ENCODE results near the gene PPIP5K1.
A peak's percentile ranks its signal among the peaks of the same experiment; 100 is the strongest.

- peak in 1 of 2 donors; percentile 62 for TF ChIP-seq POLR2A (IDR thresholded peaks at IDR 0.05)
- TF ChIP-seq, protein P1, sequence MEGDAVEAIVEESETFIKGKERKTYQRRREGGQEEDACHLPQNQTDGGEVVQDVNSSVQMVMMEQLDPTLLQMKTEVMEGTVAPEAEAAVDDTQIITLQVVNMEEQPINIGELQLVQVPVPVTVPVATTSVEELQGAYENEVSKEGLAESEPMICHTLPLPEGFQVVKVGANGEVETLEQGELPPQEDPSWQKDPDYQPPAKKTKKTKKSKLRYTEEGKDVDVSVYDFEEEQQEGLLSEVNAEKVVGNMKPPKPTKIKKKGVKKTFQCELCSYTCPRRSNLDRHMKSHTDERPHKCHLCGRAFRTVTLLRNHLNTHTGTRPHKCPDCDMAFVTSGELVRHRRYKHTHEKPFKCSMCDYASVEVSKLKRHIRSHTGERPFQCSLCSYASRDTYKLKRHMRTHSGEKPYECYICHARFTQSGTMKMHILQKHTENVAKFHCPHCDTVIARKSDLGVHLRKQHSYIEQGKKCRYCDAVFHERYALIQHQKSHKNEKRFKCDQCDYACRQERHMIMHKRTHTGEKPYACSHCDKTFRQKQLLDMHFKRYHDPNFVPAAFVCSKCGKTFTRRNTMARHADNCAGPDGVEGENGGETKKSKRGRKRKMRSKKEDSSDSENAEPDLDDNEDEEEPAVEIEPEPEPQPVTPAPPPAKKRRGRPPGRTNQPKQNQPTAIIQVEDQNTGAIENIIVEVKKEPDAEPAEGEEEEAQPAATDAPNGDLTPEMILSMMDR (IDR thresholded peaks at IDR 0.05): peak in 1 of 4 experiments; percentile 10
Observed at GRCh38 chr15:43492673-43493601, 97.1 kb downstream of the PPIP5K1 start, which contains the start of gene TP53BP1.

Data from uterus (tissue), 2 donors.